Islet of Langerhans (tissue), 1 donor: Measurements from ENCODE around the gene TLCD3A.
"Not testable (repeated sequence)": the region's sequence is repeated elsewhere in the genome, so short reads cannot be mapped to it uniquely, and the experiment has no call there.

Experiments
- FAIRE-seq: peaks from one replicate; lab custom pipeline; 2011; peaks lifted over from hg19 to GRCh38; lab: Jason Lieb, UNC

The TLCD3A gene

DNA sequence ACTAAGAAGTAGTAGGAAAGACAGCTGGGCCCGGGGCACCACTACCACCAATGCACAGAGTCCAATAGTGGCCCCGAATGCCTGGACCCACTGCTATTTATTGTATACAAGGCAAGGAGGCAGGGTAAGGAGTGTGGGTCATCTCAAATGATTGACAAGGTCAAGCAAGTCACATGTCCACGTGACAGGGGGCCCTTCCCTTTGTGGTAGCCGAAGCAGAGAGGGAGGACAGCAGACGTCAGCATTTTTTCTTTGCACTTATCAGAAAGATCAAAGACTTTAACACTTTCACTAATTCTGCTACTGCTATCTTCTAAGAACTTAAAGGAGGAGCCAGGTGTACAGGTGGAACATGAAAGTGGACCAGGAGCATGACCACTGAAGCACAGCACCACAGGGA is 24.3 kb upstream of the TLCD3A start:
- no peak for FAIRE-seq

- FAIRE-seq = no peak
Observed at GRCh38 chr17:718075-718474, 14.3 kb upstream of the TLCD3A start.

DNA sequence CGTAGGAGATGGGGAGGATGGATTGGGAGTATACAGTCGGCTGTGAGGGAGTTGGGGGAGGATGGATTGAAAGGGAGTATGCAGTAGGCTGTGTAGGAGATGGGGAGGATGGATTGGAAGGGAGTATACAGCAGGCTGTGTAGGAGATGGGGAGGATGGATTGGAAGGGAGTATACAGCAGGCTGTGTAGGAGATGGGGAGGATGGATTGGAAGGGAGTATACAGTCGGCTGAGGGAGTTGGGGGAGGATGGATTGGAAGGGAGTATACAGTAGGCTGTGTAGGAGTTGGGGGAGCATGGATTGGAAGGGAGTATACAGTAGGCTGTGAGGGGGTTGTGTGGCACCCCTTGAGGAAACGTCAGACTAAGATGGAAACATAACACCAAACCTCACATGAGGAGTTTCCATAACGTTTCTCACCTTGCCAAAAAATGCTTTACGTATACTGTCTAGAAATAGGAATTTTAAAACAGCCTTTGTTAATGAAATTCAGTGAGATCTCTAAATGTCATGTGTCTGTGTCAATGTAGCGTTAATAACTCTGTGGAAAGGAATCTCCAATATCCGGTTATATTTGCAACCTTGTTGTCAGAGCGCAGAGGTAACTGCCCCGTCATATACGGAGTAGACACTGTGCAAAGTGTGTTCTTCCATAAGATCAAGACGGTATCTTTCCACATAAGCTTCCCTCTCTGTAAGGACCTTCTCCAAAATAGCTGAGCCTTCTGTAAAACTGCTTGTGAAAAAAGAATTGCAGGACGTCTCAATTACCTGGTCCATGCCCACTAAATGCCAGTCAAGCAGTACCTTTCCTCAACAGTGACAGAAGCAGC is 11.5 kb upstream of the TLCD3A start:
- no peak for FAIRE-seq

DNA sequence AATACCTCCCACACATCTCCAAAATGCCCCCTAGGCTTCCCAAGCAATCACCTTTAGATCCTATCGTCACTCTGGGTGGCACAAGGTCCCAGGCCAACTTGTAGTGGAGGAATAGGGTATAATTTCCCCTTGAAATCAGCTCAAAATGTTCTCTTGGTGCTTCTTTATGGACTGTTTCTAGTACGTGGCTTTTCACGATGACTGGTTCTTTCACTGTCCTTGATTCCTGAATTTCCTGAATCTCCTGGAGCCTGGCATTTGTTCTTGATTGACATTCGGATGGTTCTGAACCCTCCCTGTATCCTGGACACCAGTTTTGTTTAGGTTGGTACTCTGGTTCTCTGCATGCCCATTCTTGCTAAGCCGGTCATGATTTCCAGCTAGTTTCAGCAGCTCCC is 10.9 kb upstream of the TLCD3A start:
- FAIRE-seq = no peak

DNA sequence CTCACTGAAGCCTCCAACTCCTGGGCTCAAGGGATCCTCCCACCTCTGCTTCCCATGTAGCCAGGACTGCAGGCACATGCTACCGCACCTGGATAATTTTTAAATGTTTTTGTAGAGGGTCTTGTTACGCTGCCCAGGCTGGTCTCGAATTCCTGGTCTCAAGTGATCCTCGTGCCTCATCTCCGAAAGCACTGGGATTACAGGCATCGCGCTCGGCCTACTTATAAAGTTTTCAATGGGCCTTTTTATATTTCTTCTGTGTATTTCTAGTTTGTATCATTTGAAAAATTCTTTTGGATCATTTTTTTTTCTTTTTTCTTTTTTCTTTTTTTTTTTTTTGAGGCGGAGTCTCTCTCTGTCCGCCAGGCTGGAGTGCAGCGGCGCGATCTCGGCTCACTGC is 7.3 kb upstream of the TLCD3A start:
- FAIRE-seq = no peak

GRCh38 chr17:725746-726145 is 6.7 kb upstream of the TLCD3A start:
- FAIRE-seq = no peak

GRCh38 chr17:726271-726919 is 6.0 kb upstream of the TLCD3A start:
- FAIRE-seq = no peak

GRCh38 chr17:728911-729310 is 3.5 kb upstream of the TLCD3A start:
- no peak for FAIRE-seq

GRCh38 chr17:731644-732066 is 741 bp upstream of the TLCD3A start:
- FAIRE-seq = no peak

DNA sequence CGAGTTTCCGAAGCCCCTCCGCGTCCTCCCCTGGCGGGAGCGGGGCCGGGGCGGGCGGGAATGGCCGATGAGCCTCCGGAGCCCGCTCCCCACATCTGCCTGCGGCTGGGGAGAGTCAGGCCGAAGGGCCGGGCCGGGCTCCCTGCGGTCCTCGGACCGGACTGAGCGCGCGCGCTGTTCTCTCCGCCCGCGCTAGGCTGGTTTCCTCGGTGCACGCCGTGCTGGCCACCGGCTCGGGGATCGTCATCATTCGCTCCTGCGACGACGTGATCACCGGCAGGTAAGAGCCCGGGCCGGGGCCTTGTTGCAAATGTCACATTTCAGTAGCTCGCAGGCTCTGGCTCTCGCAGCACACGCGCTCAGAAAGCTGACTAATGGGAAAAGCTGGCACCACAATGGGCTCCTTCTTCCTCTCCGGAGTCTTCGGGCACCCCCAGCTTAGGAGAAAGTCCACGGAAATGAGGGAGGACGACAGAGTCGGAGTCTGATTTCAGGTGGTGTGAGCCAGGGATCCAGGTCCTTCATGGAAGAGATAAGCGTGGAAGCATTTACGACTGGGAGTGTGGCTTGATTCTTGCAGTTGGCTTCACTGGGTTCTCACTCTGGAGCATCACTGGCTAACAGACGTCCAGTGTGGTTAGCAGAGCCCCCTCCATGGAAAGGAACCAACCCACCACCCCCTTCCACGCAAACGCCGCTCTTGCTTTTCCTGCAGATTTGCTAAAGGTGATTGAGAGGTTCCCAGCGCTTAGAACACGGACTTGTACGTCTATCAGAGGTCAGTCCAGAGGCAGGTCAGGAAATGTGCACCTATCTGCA is 715 bp downstream of the TLCD3A start:
- FAIRE-seq = no peak

DNA sequence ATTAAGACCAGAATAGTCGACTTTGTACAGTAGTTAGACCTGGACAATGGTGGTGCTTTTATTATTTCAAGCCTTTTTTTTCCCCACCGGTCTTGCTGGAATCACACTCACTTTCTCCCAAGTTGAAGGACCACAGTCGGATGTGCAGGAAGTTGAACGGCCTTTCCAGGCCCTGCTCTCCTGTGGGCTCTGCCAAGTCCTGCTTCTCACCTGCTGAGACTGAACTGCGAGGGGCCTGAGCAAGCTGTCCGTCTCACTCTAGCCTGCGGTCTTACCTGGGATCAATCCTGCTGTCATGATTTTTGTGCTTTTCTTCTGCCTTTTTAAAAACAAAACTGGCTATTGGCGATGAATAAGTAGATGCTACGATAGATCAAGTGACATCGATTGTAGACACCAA is 1.3 kb downstream of the TLCD3A start:
- FAIRE-seq = no peak

DNA sequence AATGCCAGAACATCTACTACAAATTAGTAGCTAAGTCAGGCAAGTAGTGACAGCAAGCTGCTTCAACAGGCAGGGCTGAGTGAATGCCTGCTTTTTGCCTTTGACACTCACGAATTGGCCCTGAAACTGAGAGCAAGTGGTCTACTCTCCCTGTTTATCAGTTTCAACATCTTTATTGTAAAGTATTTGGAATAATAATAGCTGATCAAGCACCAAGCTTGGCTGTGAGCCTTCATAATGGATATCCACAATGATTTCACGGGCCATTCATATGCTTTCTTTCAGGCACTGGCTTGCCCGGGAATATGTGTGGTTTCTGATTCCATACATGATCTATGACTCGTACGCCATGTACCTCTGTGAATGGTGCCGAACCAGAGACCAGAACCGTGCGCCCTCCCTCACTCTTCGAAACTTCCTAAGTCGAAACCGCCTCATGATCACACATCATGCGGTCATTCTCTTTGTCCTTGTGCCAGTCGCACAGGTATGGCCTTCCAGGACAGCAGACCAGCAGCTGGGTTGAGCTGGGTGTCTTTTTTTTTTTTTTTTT is 5.2 kb downstream of the TLCD3A start:
- no peak for FAIRE-seq

- no peak for FAIRE-seq
Observed at GRCh38 chr17:740240-741017, 8.0 kb downstream of the TLCD3A start.

DNA sequence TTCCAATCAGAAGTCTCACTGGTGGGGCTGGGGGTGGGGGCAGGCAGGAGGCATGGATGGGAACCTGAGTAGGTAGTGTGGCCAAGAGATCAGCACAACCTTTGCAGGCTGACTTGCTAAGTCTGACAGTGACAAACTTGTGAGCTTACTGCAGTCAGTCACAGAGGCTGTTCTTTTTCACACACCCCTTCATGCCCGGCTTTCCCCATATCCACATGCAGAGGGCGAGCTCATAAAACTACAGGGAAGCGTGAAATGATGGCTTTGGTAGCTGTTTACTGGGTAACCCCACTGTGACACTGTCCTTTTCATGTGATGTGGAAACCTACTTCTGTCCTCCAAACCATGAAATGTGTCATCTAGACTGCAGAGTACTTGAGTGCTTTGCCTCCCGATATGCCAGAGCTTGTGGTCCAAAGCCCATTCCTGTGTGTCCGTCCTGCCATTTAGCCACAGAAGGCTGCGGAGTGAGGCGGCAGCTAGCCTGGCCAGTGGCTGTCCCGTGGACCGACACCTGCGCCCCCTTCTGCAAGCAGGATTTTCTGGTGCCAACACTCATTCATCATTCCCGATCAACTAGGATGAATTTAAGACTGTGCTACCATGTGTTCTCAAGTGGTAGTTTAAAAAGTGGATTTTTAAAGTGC is 9.9 kb downstream of the TLCD3A start:
- FAIRE-seq = no peak

DNA sequence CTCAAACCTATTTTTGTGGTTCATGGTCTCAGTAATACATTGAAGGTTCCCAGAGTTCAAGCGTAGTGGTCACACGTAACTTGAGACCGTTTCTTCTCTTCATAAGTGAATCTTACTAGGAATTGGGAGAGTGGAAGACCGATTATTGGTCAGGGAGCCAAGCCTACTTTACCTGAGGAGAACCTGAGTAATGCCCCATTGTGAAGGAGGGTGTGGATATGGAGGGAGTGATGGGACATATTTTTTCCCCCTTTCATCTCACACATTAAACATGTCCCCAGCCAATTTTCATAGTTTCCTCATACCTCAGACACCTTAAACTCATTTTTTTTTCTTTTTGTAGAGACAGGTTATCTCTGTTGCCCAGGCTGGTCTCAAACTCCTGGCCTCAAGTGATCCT is 10.7 kb downstream of the TLCD3A start:
- FAIRE-seq = no peak

DNA sequence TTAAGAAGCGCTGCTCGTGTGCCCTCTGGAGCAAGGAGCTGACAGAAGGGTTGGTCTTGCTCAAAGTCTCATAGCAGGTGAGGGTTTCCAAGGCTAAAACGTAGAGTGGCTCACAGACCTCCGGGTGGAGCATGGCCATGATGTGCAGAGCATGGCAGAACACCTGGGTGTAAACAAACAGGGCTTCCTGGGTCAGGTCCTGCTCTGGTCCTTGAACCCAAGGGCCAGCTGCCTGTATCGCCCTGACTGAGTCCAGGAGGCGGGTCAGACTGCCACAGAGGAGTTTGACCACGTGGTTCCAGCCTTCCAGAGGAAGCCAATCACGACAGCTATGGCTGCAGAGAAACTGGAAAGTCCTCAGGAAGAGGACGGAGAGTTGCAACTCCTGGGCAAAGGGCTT is 12.5 kb downstream of the TLCD3A start:
- FAIRE-seq = no peak

DNA sequence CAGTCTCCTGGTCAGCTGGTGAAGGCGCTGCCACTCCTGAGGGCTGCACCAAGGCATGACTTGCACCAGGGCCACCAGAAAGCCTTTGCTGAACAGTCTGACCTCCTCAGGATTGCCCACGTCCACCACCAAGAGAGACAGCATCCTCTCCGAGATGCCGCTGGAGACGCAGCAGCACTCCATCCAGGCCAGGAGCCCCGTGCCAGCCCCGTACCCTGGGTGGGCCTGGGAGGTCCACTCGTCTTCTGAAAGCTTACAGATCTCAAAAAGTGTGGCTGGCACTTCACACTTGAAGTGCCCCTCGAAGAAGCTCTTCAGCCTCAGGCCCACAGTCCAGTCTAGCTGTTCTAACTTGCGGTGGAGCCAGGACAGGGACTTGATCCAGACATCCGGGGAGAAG is 13.0 kb downstream of the TLCD3A start:
- no peak for FAIRE-seq

GRCh38 chr17:746181-746580 is 13.8 kb downstream of the TLCD3A start:
- FAIRE-seq = no peak

DNA sequence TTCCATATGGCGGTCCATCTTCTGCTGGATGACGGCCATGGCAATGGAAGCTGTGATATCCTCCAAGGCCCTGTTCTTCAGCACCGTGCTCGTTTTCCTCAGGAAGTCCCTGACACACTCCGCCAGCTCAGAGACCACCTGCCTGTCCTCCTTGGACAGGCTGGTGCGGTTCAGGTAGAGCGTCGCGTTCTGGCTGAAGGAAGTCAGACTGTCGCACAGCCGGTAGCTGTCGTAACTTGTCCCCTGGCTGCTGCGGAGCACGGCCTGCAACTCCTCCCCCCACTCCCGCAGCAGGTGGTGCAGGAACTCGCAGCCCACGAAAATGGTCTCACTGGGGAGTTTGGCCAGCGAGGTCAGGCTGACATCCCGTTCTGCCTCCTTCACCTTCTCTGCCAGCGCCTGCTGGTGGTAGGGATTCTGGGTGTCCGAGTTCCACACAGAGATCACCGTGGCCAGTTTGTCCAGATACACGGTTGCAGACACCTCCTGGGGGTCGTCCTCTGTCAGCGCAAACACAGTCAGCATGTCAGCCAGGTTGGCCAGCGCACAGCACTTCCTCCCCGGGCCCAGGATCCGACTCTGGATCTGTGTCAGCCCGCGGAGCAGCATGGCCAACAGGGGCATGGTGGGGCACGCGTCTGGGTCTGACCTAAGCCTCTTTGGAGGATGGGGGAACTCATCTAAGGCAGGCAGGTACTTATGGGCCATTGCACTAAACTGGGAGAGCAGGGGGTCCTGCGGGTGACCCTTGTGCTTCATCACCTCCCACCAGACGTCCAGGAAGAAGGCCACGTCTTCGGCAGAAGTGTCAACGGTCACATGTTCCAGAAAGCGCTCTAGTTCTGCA is 14.6 kb downstream of the TLCD3A start:
- no peak for FAIRE-seq

- not testable (repeated sequence) for FAIRE-seq
Observed at GRCh38 chr17:748604-749003, 16.2 kb downstream of the TLCD3A start.

- FAIRE-seq = not testable (repeated sequence)
Observed at GRCh38 chr17:749359-749758, 17.0 kb downstream of the TLCD3A start.
